HG03521 (cell line): ENCODE results near the gene KBTBD2.
"Not testable (repeated sequence)": the region's sequence is repeated elsewhere in the genome, so short reads cannot be mapped to it uniquely, and the experiment has no call there.

ENCODE experiments used
- ATAC-seq: cut with Tn5 transposase; IDR thresholded peaks from one replicate; pipeline ENCODE4 v1.9.1; 2021; ENCODE audit warnings: mild to moderate bottlenecking, moderate library complexity; ENCODE audit not compliant: unreplicated experiment

Gene KBTBD2

GRCh38 chr7:32893722-32894121, 2.2 kb upstream of the KBTBD2 start:
- no peak for ATAC-seq

GRCh38 chr7:32893207-32893524, 1.6 kb upstream of the KBTBD2 start:
- no peak for ATAC-seq

- no peak for ATAC-seq
These were observed 1.1 kb upstream of the KBTBD2 start for GRCh38 chr7:32892521-32893206.

- ATAC-seq: peak; percentile 47
These were observed 400 bp upstream of the KBTBD2 start for GRCh38 chr7:32891800-32892520.

- ATAC-seq: no peak
These were observed 842 bp downstream of the KBTBD2 start for GRCh38 chr7:32890793-32891042.

- ATAC-seq: peak; percentile 29
These were observed 1.4 kb downstream of the KBTBD2 start for GRCh38 chr7:32890010-32890792.

- ATAC-seq: no peak
These were observed 3.1 kb downstream of the KBTBD2 start for GRCh38 chr7:32888505-32888904.

GRCh38 chr7:32887395-32887794, 4.2 kb downstream of the KBTBD2 start:
- no peak for ATAC-seq

- no peak for ATAC-seq
These were observed 10.2 kb downstream of the KBTBD2 start for GRCh38 chr7:32881074-32881982.

GRCh38 chr7:32879460-32879859, 12.1 kb downstream of the KBTBD2 start:
- no peak for ATAC-seq

GRCh38 chr7:32878023-32878422, 13.5 kb downstream of the KBTBD2 start:
- ATAC-seq: not testable (repeated sequence)

- ATAC-seq: no peak
These were observed 19.1 kb downstream of the KBTBD2 start for GRCh38 chr7:32872421-32872820.

- ATAC-seq: peak; percentile 79
These were observed 19.8 kb downstream of the KBTBD2 start for GRCh38 chr7:32871624-32872371.

- no peak for ATAC-seq
These were observed 21.3 kb downstream of the KBTBD2 start for GRCh38 chr7:32870298-32870697.

GRCh38 chr7:32869716-32870115, 21.8 kb downstream of the KBTBD2 start:
- no peak for ATAC-seq

- no peak for ATAC-seq
These were observed 23.4 kb downstream of the KBTBD2 start for GRCh38 chr7:32868116-32868515.

- no peak for ATAC-seq
These were observed 26.0 kb downstream of the KBTBD2 start for GRCh38 chr7:32865448-32866030.

GRCh38 chr7:32863872-32864271, 27.7 kb downstream of the KBTBD2 start:
- not testable (repeated sequence) for ATAC-seq

GRCh38 chr7:32860090-32860489, 31.5 kb downstream of the KBTBD2 start:
- ATAC-seq: no peak

- ATAC-seq: no peak
These were observed 32.9 kb downstream of the KBTBD2 start for GRCh38 chr7:32858648-32859047.
